ENCODE measurements around the gene RETSAT.

The RETSAT gene

GRCh38 chr2:85307527-85307897, 46.8 kb downstream of the RETSAT start:
- no peak for DNase-seq (ENCODE audit: low read depth)

- no peak for DNase-seq (ENCODE audit: low read depth)
Observed at GRCh38 chr2:85303780-85304531, 50.4 kb downstream of the RETSAT start.

- no peak for DNase-seq (ENCODE audit: low read depth)
Observed at GRCh38 chr2:85302121-85302520, 52.2 kb downstream of the RETSAT start.

Measured in GM04504 (cell line).